ENCODE data around the gene SNX8.
A peak's percentile ranks its signal among the peaks of the same experiment; 100 is the strongest.
"Not testable (repeated sequence)": the region's sequence is repeated elsewhere in the genome, so short reads cannot be mapped to it uniquely, and the experiment has no call there.

The SNX8 gene

GRCh38 chr7:2307690-2308107 is 6.5 kb downstream of the SNX8 start:
- TF ChIP-seq CTCF (IDR thresholded peaks at IDR 0.05; ENCODE audit: insufficient read depth, low read length, poor library complexity, severe bottlenecking): no peak
- no peaks in the 10 kb centered on the region; the same call in none of the 2 replicates for H3K36me3 ChIP-seq (ENCODE audit: control insufficient read depth, insufficient read depth, low read length)
- H3K27me3 ChIP-seq (replicated peaks; ENCODE audit: control insufficient read depth, insufficient read depth, low read length): no peaks in the 10 kb centered on the region
- peak; percentile 79 for DNase-seq (ENCODE audit: extremely low read depth, insufficient read length)
- H3K4me3 ChIP-seq (replicated peaks; ENCODE audit: low read depth, low read length): peak overlapping the region; percentile 58

GRCh38 chr7:2306688-2307087 is 7.6 kb downstream of the SNX8 start:
- Histone ChIP-seq H3K36me3 (ENCODE audit: control insufficient read depth, insufficient read depth, low read length) (no peaks in the 10 kb centered on the region; the same call in none of the 2 replicates), H3K27me3 (replicated peaks; ENCODE audit: control insufficient read depth, insufficient read depth, low read length) (no peaks in the 10 kb centered on the region), H3K4me3 (replicated peaks; ENCODE audit: low read depth, low read length) (peak overlapping the region; percentile 58)
- TF ChIP-seq CTCF (IDR thresholded peaks at IDR 0.05; ENCODE audit: insufficient read depth, low read length, poor library complexity, severe bottlenecking): no peak
- DNase-seq (ENCODE audit: extremely low read depth, insufficient read length): no peak

GRCh38 chr7:2305258-2305657 is 9.0 kb downstream of the SNX8 start:
- not testable (repeated sequence) for DNase-seq (ENCODE audit: extremely low read depth, insufficient read length); H3K36me3 ChIP-seq (ENCODE audit: control insufficient read depth, insufficient read depth, low read length); H3K27me3 ChIP-seq (replicated peaks; ENCODE audit: control insufficient read depth, insufficient read depth, low read length); H3K4me3 ChIP-seq (replicated peaks; ENCODE audit: low read depth, low read length)

GRCh38 chr7:2303520-2303919 is 10.7 kb downstream of the SNX8 start:
- H3K36me3 ChIP-seq (ENCODE audit: control insufficient read depth, insufficient read depth, low read length); DNase-seq (ENCODE audit: extremely low read depth, insufficient read length); H3K27me3 ChIP-seq (replicated peaks; ENCODE audit: control insufficient read depth, insufficient read depth, low read length); H3K4me3 ChIP-seq (replicated peaks; ENCODE audit: low read depth, low read length): not testable (repeated sequence)

- not testable (repeated sequence) for H3K36me3 ChIP-seq (ENCODE audit: control insufficient read depth, insufficient read depth, low read length); H3K4me3 ChIP-seq (replicated peaks; ENCODE audit: low read depth, low read length); DNase-seq (ENCODE audit: extremely low read depth, insufficient read length); H3K27me3 ChIP-seq (replicated peaks; ENCODE audit: control insufficient read depth, insufficient read depth, low read length)
Observed at GRCh38 chr7:2302743-2303397, 11.4 kb downstream of the SNX8 start.

GRCh38 chr7:2301511-2301863 is 12.8 kb downstream of the SNX8 start:
- Histone ChIP-seq H3K36me3 (ENCODE audit: control insufficient read depth, insufficient read depth, low read length) (no peaks in the 10 kb centered on the region; the same call in 1 of the 2 replicates), H3K4me3 (replicated peaks; ENCODE audit: low read depth, low read length) (no peak overlapping the region), H3K27me3 (replicated peaks; ENCODE audit: control insufficient read depth, insufficient read depth, low read length) (no peaks in the 10 kb centered on the region)
- TF ChIP-seq CTCF (IDR thresholded peaks at IDR 0.05; ENCODE audit: insufficient read depth, low read length, poor library complexity, severe bottlenecking): no peak
- no peak for DNase-seq (ENCODE audit: extremely low read depth, insufficient read length)

GRCh38 chr7:2299870-2300512 is 14.2 kb downstream of the SNX8 start:
- no peaks in the 10 kb centered on the region for H3K27me3 ChIP-seq (replicated peaks; ENCODE audit: control insufficient read depth, insufficient read depth, low read length)
- TF ChIP-seq CTCF (IDR thresholded peaks at IDR 0.05; ENCODE audit: insufficient read depth, low read length, poor library complexity, severe bottlenecking): no peak
- peak overlapping the region; percentile 59 for H3K4me3 ChIP-seq (replicated peaks; ENCODE audit: low read depth, low read length)
- DNase-seq (ENCODE audit: extremely low read depth, insufficient read length): no peak
- no peaks in the 10 kb centered on the region; the same call in 1 of the 2 replicates for H3K36me3 ChIP-seq (ENCODE audit: control insufficient read depth, insufficient read depth, low read length)

Measured in GM06990 (cell line).